Activated naive CD4-positive, alpha-beta T cell treated with anti-CD3 and anti-CD28 coated beads, Interleukin-2, amount 50 U/mL, for 24 hours (primary cell): ENCODE measurements around the gene ZNF202.
A peak's percentile ranks its signal among the peaks of the same experiment; 100 is the strongest.

Experiments used
- H3K27ac Mint-ChIP-seq: one replicate; pipeline ENCODE4 v1.8.0; 2021; ENCODE audit warnings: mild to moderate bottlenecking, mixed read lengths
- H3K27me3 Mint-ChIP-seq: one replicate; pipeline ENCODE4 v1.8.0; 2021; ENCODE audit warnings: mixed read lengths
- H3K36me3 Mint-ChIP-seq: one replicate; pipeline ENCODE4 v1.8.0; 2021; ENCODE audit warnings: mixed read lengths
- H3K4me1 Mint-ChIP-seq: one replicate; pipeline ENCODE4 v1.8.0; 2021; ENCODE audit warnings: mixed read lengths
- H3K4me3 Mint-ChIP-seq: one replicate; pipeline ENCODE4 v1.8.0; 2021; ENCODE audit warnings: mild to moderate bottlenecking, mixed read lengths
- H3K9me3 Mint-ChIP-seq: one replicate; pipeline ENCODE4 v1.8.0; 2021; ENCODE audit warnings: mixed read lengths

The ZNF202 gene

DNA sequence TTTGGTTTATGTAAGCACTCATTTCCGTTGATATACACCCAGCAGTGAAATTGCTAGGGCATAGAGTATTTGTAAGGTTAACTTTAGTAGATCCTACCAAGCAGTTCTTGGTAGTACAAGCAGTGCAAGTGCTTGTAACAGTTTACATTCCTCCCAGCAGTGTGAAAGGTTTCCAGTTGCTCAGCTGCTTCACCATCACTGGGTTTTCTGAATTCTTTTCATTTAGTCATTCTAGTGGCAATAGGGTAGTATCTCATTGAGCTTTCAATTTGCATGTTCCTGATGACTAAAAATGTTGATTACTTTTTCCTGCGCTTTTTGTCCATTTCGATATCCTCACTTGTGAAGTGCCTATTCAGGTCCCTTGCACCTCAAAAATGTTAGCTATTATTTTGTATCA is 34.3 kb downstream of the ZNF202 start:
- no peaks in the 10 kb centered on the region for H3K36me3 Mint-ChIP-seq
- no peak overlapping the region for H3K4me3 Mint-ChIP-seq
- H3K27me3 Mint-ChIP-seq, result peaks cover 6% of the 10 kb centered on the region
- no peaks in the 10 kb centered on the region for H3K9me3 Mint-ChIP-seq
- peak overlapping the region; percentile 11 for H3K27ac Mint-ChIP-seq
- H3K4me1 Mint-ChIP-seq, result peaks cover 3% of the 10 kb centered on the region

DNA sequence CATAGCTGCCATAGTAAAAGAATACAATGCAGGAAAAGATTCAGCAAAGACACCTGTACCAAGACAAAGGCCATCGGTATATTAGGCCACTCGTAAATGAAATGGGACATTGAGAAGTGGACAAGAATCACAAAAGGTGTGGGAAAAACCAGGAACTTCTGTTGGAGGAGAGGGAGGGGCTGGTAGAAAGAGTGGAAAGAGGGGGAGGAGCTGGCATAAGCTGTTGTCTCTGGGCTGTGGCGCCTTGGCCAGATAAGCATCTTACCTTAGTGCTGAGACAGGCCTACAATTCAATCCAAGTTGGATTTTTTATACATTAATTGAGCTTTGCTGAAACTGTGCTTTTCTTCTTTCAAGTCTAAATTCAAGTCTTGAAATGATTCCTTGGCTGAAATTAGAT is 37.1 kb downstream of the ZNF202 start:
- Mint-ChIP-seq H3K9me3 (no peaks in the 10 kb centered on the region), H3K27ac (no peak overlapping the region), H3K4me3 (no peak overlapping the region), H3K36me3 (no peaks in the 10 kb centered on the region), H3K4me1 (peaks cover 3% of the 10 kb centered on the region), H3K27me3 (peaks cover 2% of the 10 kb centered on the region)

DNA sequence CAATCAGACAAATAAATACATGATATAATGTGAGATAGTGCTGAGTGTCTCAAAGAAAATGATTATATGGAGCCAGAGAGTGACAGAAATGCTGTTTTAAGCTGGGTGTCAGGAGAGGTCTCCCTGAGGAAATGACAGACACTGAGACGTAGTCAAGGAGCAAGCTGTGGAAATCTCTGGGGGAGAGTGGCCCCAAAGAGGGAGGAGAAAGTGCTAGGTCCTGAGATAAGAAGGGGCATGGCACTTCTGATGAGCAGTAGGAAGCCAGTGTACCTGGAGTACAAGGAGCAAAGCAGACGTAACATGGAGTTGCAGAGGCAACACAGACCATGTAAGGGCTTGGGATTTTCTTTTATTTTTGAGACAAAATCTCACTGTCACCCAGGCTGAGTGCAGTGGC is 38.8 kb downstream of the ZNF202 start:
- H3K36me3 Mint-ChIP-seq, result no peaks in the 10 kb centered on the region
- H3K27me3 Mint-ChIP-seq, result peaks cover 4% of the 10 kb centered on the region
- H3K27ac Mint-ChIP-seq, result no peak overlapping the region
- peaks cover 3% of the 10 kb centered on the region for H3K4me1 Mint-ChIP-seq
- no peak overlapping the region for H3K4me3 Mint-ChIP-seq
- H3K9me3 Mint-ChIP-seq, result no peaks in the 10 kb centered on the region

DNA sequence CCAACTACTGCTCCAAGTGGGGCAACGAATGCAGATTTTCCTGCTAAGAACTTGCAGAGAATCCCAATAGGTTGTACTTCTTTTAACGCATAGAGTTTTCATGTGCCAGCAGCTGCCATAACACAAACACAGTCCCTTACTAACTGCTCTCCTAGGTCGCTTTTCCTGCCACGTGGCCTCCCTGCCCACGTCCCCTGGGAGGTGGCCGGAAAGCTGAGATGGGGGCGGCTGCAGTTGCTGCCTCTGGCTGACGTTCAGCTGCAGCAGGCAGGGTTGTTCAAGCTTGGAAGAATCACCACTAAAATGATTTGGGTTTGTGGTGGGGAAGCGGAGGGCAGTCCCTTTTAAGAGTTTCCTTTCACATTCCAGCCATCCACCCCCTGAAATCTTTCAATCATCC is 39.3 kb downstream of the ZNF202 start:
- H3K9me3 Mint-ChIP-seq, result no peaks in the 10 kb centered on the region
- no peak overlapping the region for H3K27ac Mint-ChIP-seq
- no peaks in the 10 kb centered on the region for H3K36me3 Mint-ChIP-seq
- H3K27me3 Mint-ChIP-seq, result peaks cover 2% of the 10 kb centered on the region
- H3K4me1 Mint-ChIP-seq, result no peaks in the 10 kb centered on the region
- H3K4me3 Mint-ChIP-seq, result no peak overlapping the region

DNA sequence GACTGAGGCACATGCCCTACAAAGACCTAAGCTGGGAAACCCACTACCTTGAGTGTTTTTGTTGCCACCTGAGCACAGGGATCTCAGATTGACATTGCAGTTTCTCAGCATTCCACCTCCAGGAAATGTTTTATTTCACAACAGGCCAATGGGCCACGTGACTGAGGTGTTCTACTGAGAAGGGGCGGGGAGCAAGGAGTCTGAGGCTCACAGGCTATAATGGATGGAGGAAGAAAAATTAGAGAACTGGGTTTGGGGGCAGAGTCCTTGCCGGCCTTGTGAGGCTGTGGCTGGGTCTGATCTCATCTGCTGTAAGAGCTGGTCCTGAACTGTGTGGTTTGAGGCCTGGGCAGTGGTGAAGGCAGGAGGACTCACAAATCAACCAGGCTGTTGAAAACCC is 40.7 kb downstream of the ZNF202 start:
- Mint-ChIP-seq H3K36me3 (no peaks in the 10 kb centered on the region), H3K27ac (no peak overlapping the region), H3K9me3 (no peaks in the 10 kb centered on the region), H3K4me3 (no peak overlapping the region), H3K27me3 (peaks cover 5% of the 10 kb centered on the region), H3K4me1 (no peaks in the 10 kb centered on the region)

DNA sequence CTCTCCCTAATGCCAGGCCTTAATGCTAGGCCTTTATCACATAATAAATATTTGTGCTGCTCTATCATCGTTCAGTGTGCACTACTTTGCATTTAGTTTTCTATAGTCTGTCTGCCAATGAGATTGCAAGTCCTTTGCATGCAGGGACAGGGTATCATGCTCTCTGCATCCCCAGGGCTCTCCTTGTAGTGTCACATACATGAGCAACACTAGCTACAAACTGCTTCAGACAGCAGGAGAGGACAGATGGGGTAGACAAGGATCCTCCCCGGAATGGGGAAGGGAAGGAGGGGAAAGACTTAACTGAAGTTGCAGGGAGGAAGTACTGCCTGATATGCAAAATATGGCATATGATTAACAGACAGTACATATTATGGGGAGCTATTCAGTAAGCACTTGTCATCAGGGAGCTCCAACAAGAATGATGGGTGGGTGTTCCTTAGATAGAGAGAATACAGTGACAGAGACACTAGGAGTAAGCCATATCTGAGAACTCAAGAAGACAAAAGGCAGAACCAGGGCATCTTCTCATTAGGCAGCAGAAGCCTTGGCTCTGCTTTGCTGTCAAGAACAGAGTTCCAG is 42.8 kb downstream of the ZNF202 start:
- Mint-ChIP-seq H3K27ac (no peak overlapping the region), H3K4me3 (no peak overlapping the region), H3K4me1 (no peaks in the 10 kb centered on the region), H3K36me3 (no peaks in the 10 kb centered on the region), H3K27me3 (peaks cover 8% of the 10 kb centered on the region), H3K9me3 (no peaks in the 10 kb centered on the region)

DNA sequence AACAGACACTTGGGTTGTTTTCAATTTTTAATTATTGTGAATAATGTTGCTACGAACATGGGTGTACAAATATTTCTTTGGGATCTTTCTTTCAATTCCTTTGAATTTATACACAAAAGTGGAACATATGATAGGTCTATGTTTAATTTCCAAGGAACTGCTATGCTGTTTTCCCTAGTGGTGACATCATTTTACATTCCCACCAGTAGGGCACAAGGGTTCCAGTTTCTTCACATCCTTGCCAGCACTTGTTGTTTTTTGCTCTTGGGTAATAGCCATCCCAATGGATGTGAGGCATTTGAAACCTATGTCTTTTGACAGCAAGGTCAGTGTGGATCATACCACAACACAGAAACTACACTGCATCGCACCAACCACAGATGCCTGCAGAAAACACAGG is 45.3 kb downstream of the ZNF202 start:
- H3K27ac Mint-ChIP-seq, result no peak overlapping the region
- H3K4me3 Mint-ChIP-seq, result no peak overlapping the region
- H3K4me1 Mint-ChIP-seq, result no peaks in the 10 kb centered on the region
- H3K27me3 Mint-ChIP-seq, result peaks cover 13% of the 10 kb centered on the region
- H3K9me3 Mint-ChIP-seq, result no peaks in the 10 kb centered on the region
- no peaks in the 10 kb centered on the region for H3K36me3 Mint-ChIP-seq

DNA sequence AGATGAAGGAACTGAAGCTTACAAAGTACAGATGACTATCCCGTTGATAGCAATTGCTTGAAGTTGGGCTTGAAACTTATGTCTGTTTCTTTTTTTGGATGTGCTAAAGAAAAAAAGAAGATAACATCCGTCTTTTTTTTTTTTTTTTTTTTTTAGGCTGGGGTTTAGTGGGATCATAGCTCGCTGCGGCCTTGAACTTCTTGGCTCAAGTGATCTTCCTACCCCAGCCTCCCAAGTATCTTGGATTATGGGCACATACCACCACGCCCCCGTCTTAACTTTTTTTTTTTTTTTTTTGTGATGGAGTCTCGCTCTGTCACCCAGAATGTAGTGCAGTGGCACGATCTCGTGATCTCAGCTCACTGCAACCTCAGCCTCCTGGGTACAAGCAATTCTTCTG is 46.2 kb downstream of the ZNF202 start:
- no peak overlapping the region for H3K4me3 Mint-ChIP-seq
- peaks cover 17% of the 10 kb centered on the region for H3K27me3 Mint-ChIP-seq
- no peak overlapping the region for H3K27ac Mint-ChIP-seq
- no peaks in the 10 kb centered on the region for H3K4me1 Mint-ChIP-seq
- no peaks in the 10 kb centered on the region for H3K36me3 Mint-ChIP-seq
- H3K9me3 Mint-ChIP-seq, result no peaks in the 10 kb centered on the region

DNA sequence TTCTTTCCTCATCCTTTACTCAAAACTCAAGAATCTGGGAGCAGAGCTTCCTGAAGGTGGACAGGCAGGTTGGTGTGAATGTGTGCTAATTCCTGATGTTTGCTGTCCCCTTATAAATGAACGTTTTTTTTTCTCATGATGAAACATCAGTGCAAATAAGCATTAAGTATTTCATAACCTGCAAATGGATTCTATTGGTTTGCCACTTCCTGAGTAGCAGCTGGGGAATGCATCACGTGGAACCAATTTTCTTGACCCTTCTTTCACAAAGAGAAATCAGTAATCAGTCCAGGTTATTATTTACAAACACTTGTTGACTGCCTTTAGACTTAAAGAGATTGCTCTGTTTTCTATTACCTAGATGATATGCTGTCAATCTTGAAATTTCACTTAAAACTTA is 46.9 kb downstream of the ZNF202 start:
- Mint-ChIP-seq H3K9me3 (no peaks in the 10 kb centered on the region), H3K4me3 (no peak overlapping the region), H3K27me3 (peaks cover 17% of the 10 kb centered on the region), H3K4me1 (no peaks in the 10 kb centered on the region), H3K27ac (no peak overlapping the region), H3K36me3 (no peaks in the 10 kb centered on the region)

DNA sequence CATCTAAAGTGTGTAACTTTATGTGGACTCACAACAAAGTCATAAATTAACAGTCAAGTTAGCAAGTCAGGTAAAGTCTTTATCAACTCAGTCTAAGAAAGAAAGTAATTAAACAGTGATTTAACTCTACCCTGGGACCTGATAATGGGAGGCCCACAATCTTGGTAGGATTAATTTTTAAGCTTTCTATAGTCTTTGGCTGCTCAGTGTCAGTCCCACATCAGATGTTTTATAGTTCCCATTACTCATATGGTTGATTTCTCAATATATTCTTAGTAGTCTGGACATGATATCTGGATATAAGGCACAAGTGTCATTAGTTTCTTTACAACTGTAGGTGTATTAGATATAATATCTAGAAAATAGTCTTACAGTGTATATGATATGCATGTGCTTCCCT is 48.5 kb downstream of the ZNF202 start:
- H3K4me3 Mint-ChIP-seq, result no peak overlapping the region
- peaks cover 17% of the 10 kb centered on the region for H3K27me3 Mint-ChIP-seq
- H3K9me3 Mint-ChIP-seq, result no peaks in the 10 kb centered on the region
- no peak overlapping the region for H3K27ac Mint-ChIP-seq
- no peaks in the 10 kb centered on the region for H3K4me1 Mint-ChIP-seq
- no peaks in the 10 kb centered on the region for H3K36me3 Mint-ChIP-seq

DNA sequence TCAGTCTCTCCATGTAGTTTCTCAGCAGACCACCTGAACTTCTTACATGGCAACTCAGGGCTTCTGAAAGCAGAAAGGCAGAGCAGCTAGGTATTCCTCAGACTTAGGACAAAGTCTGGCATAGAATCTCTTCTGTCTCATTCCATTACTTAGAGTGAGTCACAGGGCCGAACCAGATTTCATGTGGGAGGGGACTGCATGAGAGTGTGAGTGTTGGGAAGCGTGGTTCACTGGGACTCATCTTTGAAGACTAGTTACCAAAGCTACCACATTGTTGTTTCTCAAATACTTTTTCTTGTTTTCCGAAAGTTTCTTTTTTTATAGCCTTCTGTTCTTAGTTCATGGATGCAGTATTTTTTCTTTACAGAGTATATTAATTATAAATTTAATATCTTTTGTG is 51.0 kb downstream of the ZNF202 start:
- Mint-ChIP-seq H3K27me3 (peaks cover 12% of the 10 kb centered on the region), H3K4me3 (no peak overlapping the region), H3K36me3 (no peaks in the 10 kb centered on the region), H3K27ac (no peak overlapping the region), H3K9me3 (no peaks in the 10 kb centered on the region), H3K4me1 (no peaks in the 10 kb centered on the region)

DNA sequence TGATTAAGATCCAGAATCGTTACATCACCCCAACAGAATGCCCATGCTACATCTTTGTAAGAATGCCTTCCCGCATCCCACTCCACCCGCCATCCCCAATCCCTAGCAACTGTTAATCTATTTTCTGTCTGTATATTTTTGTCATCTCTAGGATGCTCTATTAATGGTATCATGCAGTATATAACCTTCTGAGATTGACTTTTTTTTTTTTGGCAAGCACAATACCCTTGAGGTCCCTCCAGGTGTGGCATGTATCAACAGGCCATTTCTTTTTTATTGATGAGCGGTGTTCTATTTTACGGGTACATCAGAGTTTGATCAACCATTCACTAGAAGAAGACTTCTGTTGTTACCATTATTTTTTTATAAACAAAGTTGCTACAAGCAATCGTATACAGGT is 56.9 kb downstream of the ZNF202 start:
- peaks cover 27% of the 10 kb centered on the region for H3K4me1 Mint-ChIP-seq
- no peaks in the 10 kb centered on the region for H3K9me3 Mint-ChIP-seq
- H3K27ac Mint-ChIP-seq, result no peak overlapping the region
- no peaks in the 10 kb centered on the region for H3K36me3 Mint-ChIP-seq
- H3K4me3 Mint-ChIP-seq, result no peak overlapping the region
- H3K27me3 Mint-ChIP-seq, result no peaks in the 10 kb centered on the region

DNA sequence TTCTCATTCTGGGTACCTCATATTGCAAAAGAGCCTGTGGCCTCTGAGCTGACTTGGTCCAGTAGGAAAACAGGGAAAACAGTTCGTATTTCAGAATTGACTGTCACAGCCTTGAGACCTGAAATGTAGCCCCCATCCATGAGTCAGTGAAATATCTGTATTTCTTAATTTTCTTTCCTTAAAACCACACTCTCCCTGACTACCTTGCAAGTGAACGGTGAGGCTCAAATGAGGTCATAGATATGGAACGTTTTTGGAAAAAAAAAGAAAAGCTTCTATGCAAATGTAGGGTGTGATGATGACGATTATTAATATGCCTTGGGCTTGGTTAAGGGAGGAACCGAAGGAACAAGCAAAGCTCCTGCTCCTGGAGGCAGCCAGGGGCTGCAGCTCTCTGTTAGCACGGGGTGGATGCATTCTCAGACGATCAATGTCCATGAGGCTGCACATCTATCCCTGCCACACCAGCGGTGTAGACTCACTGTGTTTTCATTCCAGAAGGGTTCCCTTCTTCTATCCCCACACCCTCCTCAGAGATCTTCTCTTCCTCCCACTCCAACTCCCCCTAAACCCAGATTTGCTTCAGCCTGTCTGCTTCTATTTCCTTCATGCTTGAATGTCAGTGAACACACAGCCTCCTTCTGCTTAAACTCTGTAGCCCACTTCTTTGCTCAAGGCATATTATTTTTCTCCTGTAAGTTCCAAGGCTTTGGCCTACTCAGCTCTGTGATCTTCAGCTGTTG is 57.9 kb downstream of the ZNF202 start:
- no peaks in the 10 kb centered on the region for H3K9me3 Mint-ChIP-seq
- no peaks in the 10 kb centered on the region for H3K27me3 Mint-ChIP-seq
- H3K4me3 Mint-ChIP-seq, result no peak overlapping the region
- no peaks in the 10 kb centered on the region for H3K36me3 Mint-ChIP-seq
- peaks cover 27% of the 10 kb centered on the region for H3K4me1 Mint-ChIP-seq
- H3K27ac Mint-ChIP-seq, result no peak overlapping the region

DNA sequence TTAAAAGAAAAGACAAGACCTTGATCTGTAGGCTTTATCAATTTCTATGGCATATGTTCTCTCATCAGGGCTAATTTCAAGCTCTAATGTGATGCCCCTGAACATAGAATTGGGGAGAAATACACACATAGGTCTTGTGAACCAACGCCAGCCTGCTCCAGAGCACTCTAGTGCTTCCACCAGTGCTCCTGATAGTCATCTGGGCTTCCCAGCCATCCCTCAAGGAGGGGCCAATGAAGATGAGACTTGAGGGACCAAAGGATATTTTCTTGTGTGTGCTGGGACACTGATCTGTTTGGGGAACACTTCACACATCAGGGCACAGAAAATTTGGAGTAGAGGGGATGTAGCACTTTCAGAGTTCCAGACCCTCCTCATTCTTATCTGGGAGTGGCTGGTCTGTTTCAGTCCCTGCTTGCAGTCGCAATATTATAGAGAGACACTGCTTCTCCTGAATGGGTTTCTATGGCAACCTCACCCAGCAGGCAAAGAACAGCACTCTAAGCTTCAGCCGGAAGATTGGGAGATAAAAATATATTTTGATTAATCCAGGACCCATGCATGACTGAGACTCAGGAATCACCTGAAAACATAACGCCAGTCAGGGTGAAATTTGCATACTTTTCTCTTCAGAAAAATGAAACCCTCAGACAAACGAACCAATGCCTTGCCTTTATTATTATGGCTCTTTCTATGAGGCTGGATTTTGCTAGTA is 58.6 kb downstream of the ZNF202 start:
- Mint-ChIP-seq H3K4me3 (no peak overlapping the region), H3K9me3 (no peaks in the 10 kb centered on the region), H3K4me1 (peaks cover 27% of the 10 kb centered on the region), H3K27me3 (no peaks in the 10 kb centered on the region), H3K27ac (no peak overlapping the region), H3K36me3 (no peaks in the 10 kb centered on the region)

DNA sequence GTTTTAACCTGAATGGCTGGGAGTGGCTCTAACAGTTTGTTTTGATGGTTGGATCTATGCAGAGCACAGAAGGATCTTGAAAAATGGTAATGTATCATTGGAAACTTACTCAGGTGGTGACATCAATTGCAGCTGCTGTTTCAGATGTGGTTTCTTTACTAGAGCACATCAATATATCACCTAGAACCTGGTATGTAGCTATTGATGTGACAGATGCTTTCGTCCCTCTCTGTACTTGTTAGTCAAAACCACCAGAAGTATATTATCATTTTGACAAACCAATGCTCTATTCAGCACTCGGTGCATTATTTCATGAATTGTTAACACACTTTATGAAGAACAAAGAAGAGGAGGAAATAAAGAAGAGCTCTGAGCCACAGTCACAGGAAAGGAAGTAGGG is 60.4 kb downstream of the ZNF202 start:
- H3K4me1 Mint-ChIP-seq, result peaks cover 27% of the 10 kb centered on the region
- no peaks in the 10 kb centered on the region for H3K9me3 Mint-ChIP-seq
- no peaks in the 10 kb centered on the region for H3K36me3 Mint-ChIP-seq
- peak overlapping the region; percentile 91 for H3K27ac Mint-ChIP-seq
- H3K4me3 Mint-ChIP-seq, result peak overlapping the region; percentile 30
- H3K27me3 Mint-ChIP-seq, result no peaks in the 10 kb centered on the region

DNA sequence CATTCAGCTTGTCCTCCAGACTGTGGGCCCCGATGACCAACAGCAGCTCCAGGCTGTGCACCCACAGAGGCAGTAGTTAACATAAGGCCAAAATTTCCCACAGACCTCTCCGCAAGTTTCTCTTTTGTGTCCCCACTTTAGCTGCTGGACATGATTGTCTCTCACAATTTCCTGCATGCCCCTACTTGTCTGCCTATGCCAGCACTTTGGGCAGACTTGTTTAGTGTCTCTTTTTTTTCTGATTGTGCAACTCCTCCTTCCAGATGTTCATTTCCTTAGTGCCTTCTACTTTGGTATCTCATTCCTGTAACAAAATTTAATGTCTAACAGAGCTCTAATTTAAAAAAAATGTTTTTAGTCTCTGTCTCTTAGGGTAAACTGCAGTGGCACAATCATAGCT is 63.2 kb downstream of the ZNF202 start:
- H3K9me3 Mint-ChIP-seq, result no peaks in the 10 kb centered on the region
- H3K36me3 Mint-ChIP-seq, result no peaks in the 10 kb centered on the region
- peaks cover 22% of the 10 kb centered on the region for H3K4me1 Mint-ChIP-seq
- H3K27me3 Mint-ChIP-seq, result peaks cover 2% of the 10 kb centered on the region
- no peak overlapping the region for H3K4me3 Mint-ChIP-seq
- no peak overlapping the region for H3K27ac Mint-ChIP-seq
